GM23338 (cell line): ENCODE results near the gene IQGAP2. TPM values are rescaled to one million over a fixed set of nuclear protein-coding genes. Genes with fewer than 3 reads are reported as not detected.

Experiments
- ATAC-seq: fragments of 200-7000 bp; cut with Tn5 transposase; 3 replicates; pipeline ENCODE4 v1.9.1; 2020
- DNase-seq: peaks from one replicate; pipeline ENCODE4 v3.0.0-alpha.2; 2015; ENCODE audit warnings: low spot score
- H2AFZ ChIP-seq: fragments of 200-600 bp; sonication (generic); 2 replicates; pipeline ENCODE4 v1.8.0; 2016; ENCODE audit warnings: antibody characterized with exemption, mild to moderate bottlenecking, moderate library complexity
- H3F3A ChIP-seq: fragments of 200-600 bp; sonication (generic); replicated peaks from 2 replicates; pipeline ENCODE4 v1.8.0; 2017; ENCODE audit warnings: antibody characterized with exemption, mixed run types, low read depth
- H3K27ac ChIP-seq: fragments of 200-600 bp; sonication (generic); 2 replicates; pipeline ENCODE4 v1.6.1; 2016; ENCODE audit warnings: low read depth
- H3K27me3 ChIP-seq: fragments of 200-600 bp; sonication (generic); 2 replicates; pipeline ENCODE4 v1.8.0; 2016; ENCODE audit warnings: mild to moderate bottlenecking, mixed run types, moderate library complexity; ENCODE audit not compliant: insufficient read depth
- H3K36me3 ChIP-seq: fragments of 200-600 bp; sonication (generic); 2 replicates; pipeline ENCODE4 v1.8.0; 2016; ENCODE audit warnings: mild to moderate bottlenecking; ENCODE audit not compliant: insufficient read depth
- H3K4me1 ChIP-seq: fragments of 200-600 bp; sonication (generic); 2 replicates; pipeline ENCODE4 v1.8.0; 2016; ENCODE audit warnings: mild to moderate bottlenecking, moderate library complexity; ENCODE audit not compliant: insufficient read depth
- H3K4me2 ChIP-seq: fragments of 200-600 bp; sonication (generic); 2 replicates; pipeline ENCODE4 v1.7.1; 2017; ENCODE audit warnings: mixed run types
- H3K4me3 ChIP-seq: fragments of 200-600 bp; sonication (generic); 2 replicates; pipeline ENCODE4 v1.6.1; 2016; ENCODE audit warnings: mixed run types
- H3K79me2 ChIP-seq: fragments of 200-600 bp; sonication (generic); replicated peaks from 2 replicates; pipeline ENCODE4 v1.8.0; 2017; ENCODE audit warnings: mild to moderate bottlenecking; ENCODE audit not compliant: insufficient read depth
- H3K9me2 ChIP-seq: fragments of 200-600 bp; sonication (generic); 2 replicates; pipeline ENCODE4 v1.8.0; 2017; ENCODE audit not compliant: insufficient read depth
- H4K20me1 ChIP-seq: fragments of 200-600 bp; sonication (generic); replicated peaks from 2 replicates; pipeline ENCODE4 v1.8.0; 2017; ENCODE audit warnings: mild to moderate bottlenecking; ENCODE audit not compliant: insufficient read depth
- H3K27ac Mint-ChIP-seq: 2 replicates; pipeline ENCODE4 v1.8.0; 2020; ENCODE audit warnings: inconsistent platforms, mild to moderate bottlenecking, moderate library complexity, mixed read lengths
- H3K27me3 Mint-ChIP-seq: 3 replicates; pipeline ENCODE4 v1.8.0; 2022; ENCODE audit warnings: low read depth, mild to moderate bottlenecking, moderate library complexity, mixed read lengths, inconsistent platforms; ENCODE audit not compliant: insufficient read depth, poor library complexity
- H3K36me3 Mint-ChIP-seq: 3 replicates; pipeline ENCODE4 v1.8.0; 2021; ENCODE audit warnings: low read depth, mild to moderate bottlenecking, inconsistent platforms, moderate library complexity, mixed read lengths
- H3K4me1 Mint-ChIP-seq: 3 replicates; pipeline ENCODE4 v1.8.0; 2020; ENCODE audit warnings: mild to moderate bottlenecking, inconsistent platforms, mixed read lengths
- H3K4me3 Mint-ChIP-seq: 3 replicates; pipeline ENCODE4 v1.8.0; 2021; ENCODE audit warnings: moderate library complexity, mild to moderate bottlenecking, inconsistent platforms, mixed read lengths
- H3K9me3 Mint-ChIP-seq: 3 replicates; pipeline ENCODE4 v1.8.0; 2020; ENCODE audit warnings: moderate library complexity, mild to moderate bottlenecking, inconsistent platforms, mixed read lengths
- REST ChIP-seq: IDR thresholded peaks from one replicate; pipeline ENCODE4 v1.6.1; 2018; ENCODE audit warnings: antibody characterized with exemption; ENCODE audit not compliant: unreplicated experiment
- ZNF114 ChIP-seq: fragments of 250-450 bp; sonication (Bioruptor Pico); IDR thresholded peaks from 2 replicates; pipeline ENCODE4 v1.5.0; 2020; ENCODE audit warnings: mild to moderate bottlenecking, moderate library complexity
- polyA plus RNA-seq: library from polyadenylated mRNA; unstranded; fragments of >200 nt; fragmentation: Nextera tagmentation; extraction: Ambion mirVana; gene quantifications from 2 replicates; pipeline ENCODE4 v1.2.1, GENCODE V29; 2016
- total RNA-seq: library from RNA; depleted of rRNA; stranded (reverse); fragments of >200 nt; shearing (Covaris generic); gene quantifications from 2 replicates; pipeline ENCODE4 v1.2.3, GENCODE V29; 2014
- TF ChIP-seq, protein P1 (sequence below): fragments of 250-450 bp; sonication (Bioruptor Pico); IDR thresholded peaks from 2 replicates; pipeline ENCODE4 v1.5.0; 2020; ENCODE audit warnings: mild to moderate bottlenecking, moderate library complexity

The IQGAP2 gene
- total and polyA plus RNA-seq, 2 experiments from 2014 or later: 60.0 to 86.5 TPM

- Histone ChIP-seq H3K4me2 (no peak overlapping the region), H3K4me3 (no peak overlapping the region), H3K79me2 (no peaks in the 10 kb centered on the region), H3K36me3 (no peaks in the 10 kb centered on the region), H3K9me2 (no peaks in the 10 kb centered on the region), H3K27me3 (no peaks in the 10 kb centered on the region), H3K4me1 (no peaks in the 10 kb centered on the region), H2AFZ (no peak overlapping the region), H4K20me1 (no peaks in the 10 kb centered on the region; the same call in 1 of the 2 replicates), H3K27ac (no peak overlapping the region), H3F3A (no peaks in the 10 kb centered on the region)
- H3K4me1 Mint-ChIP-seq: no peaks in the 10 kb centered on the region
- peaks cover under 1% of the 10 kb centered on the region for H3K27me3 Mint-ChIP-seq
- TF ChIP-seq REST (no peak), ZNF114 (CRISPR knock-in tag) (no peak)
- TF ChIP-seq, protein P1, sequence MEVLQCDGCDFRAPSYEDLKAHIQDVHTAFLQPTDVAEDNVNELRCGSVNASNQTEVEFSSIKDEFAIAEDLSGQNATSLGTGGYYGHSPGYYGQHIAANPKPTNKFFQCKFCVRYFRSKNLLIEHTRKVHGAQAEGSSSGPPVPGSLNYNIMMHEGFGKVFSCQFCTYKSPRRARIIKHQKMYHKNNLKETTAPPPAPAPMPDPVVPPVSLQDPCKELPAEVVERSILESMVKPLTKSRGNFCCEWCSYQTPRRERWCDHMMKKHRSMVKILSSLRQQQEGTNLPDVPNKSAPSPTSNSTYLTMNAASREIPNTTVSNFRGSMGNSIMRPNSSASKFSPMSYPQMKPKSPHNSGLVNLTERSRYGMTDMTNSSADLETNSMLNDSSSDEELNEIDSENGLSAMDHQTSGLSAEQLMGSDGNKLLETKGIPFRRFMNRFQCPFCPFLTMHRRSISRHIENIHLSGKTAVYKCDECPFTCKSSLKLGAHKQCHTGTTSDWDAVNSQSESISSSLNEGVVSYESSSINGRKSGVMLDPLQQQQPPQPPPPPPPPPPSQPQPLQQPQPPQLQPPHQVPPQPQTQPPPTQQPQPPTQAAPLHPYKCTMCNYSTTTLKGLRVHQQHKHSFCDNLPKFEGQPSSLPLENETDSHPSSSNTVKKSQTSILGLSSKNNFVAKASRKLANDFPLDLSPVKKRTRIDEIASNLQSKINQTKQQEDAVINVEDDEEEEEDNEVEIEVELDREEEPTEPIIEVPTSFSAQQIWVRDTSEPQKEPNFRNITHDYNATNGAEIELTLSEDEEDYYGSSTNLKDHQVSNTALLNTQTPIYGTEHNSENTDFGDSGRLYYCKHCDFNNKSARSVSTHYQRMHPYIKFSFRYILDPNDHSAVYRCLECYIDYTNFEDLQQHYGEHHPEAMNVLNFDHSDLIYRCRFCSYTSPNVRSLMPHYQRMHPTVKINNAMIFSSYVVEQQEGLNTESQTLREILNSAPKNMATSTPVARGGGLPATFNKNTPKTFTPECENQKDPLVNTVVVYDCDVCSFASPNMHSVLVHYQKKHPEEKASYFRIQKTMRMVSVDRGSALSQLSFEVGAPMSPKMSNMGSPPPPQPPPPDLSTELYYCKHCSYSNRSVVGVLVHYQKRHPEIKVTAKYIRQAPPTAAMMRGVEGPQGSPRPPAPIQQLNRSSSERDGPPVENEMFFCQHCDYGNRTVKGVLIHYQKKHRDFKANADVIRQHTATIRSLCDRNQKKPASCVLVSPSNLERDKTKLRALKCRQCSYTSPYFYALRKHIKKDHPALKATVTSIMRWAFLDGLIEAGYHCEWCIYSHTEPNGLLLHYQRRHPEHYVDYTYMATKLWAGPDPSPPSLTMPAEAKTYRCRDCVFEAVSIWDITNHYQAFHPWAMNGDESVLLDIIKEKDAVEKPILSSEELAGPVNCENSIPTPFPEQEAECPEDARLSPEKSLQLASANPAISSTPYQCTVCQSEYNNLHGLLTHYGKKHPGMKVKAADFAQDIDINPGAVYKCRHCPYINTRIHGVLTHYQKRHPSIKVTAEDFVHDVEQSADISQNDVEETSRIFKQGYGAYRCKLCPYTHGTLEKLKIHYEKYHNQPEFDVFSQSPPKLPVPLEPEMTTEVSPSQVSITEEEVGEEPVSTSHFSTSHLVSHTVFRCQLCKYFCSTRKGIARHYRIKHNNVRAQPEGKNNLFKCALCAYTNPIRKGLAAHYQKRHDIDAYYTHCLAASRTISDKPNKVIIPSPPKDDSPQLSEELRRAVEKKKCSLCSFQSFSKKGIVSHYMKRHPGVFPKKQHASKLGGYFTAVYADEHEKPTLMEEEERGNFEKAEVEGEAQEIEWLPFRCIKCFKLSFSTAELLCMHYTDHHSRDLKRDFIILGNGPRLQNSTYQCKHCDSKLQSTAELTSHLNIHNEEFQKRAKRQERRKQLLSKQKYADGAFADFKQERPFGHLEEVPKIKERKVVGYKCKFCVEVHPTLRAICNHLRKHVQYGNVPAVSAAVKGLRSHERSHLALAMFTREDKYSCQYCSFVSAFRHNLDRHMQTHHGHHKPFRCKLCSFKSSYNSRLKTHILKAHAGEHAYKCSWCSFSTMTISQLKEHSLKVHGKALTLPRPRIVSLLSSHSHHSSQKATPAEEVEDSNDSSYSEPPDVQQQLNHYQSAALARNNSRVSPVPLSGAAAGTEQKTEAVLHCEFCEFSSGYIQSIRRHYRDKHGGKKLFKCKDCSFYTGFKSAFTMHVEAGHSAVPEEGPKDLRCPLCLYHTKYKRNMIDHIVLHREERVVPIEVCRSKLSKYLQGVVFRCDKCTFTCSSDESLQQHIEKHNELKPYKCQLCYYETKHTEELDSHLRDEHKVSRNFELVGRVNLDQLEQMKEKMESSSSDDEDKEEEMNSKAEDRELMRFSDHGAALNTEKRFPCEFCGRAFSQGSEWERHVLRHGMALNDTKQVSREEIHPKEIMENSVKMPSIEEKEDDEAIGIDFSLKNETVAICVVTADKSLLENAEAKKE (CRISPR knock-in tag): no peak
- peaks cover 9% of the 10 kb centered on the region; the same call in 2 of the 3 replicates for H3K36me3 Mint-ChIP-seq
- H3K9me3 Mint-ChIP-seq: no peaks in the 10 kb centered on the region
- ATAC-seq (no peak), DNase-seq (no peak)
- H3K27ac Mint-ChIP-seq: no peak overlapping the region
- H3K4me3 Mint-ChIP-seq: no peak overlapping the region
Measured at GRCh38 chr5:76690704-76691466, 287.8 kb downstream of the IQGAP2 start.
